Stomach (tissue), 4 donors: Measurements from ENCODE around the gene EXOC4.

ENCODE experiments used
- EP300 ChIP-seq: sonication (generic); formaldehyde crosslinking; IDR thresholded peaks from one replicate; pipeline ENCODE4 v1.6.1; 2017; ENCODE audit warnings: antibody characterized with exemption
- POLR2AphosphoS5 ChIP-seq, 3 donors: sonication (generic); formaldehyde crosslinking; IDR thresholded peaks; one replicate each; pipeline ENCODE4 v1.6.1; 2016; ENCODE audit warnings: antibody characterized with exemption in 3 of 3
- TF ChIP-seq, protein P1 (sequence below), 7 experiments: fragments of 450-650 bp in 4 of 7; fragments of 200-600 bp in 3 of 7; sonication (generic) in 3 of 7; IDR thresholded peaks; one replicate each; pipeline ENCODE4 v1.5.1; 2016 to 2019; ENCODE audit warnings: antibody characterized with exemption in 7 of 7, control low read depth in 2 of 7, mild to moderate bottlenecking in 1 of 7

DNA sequence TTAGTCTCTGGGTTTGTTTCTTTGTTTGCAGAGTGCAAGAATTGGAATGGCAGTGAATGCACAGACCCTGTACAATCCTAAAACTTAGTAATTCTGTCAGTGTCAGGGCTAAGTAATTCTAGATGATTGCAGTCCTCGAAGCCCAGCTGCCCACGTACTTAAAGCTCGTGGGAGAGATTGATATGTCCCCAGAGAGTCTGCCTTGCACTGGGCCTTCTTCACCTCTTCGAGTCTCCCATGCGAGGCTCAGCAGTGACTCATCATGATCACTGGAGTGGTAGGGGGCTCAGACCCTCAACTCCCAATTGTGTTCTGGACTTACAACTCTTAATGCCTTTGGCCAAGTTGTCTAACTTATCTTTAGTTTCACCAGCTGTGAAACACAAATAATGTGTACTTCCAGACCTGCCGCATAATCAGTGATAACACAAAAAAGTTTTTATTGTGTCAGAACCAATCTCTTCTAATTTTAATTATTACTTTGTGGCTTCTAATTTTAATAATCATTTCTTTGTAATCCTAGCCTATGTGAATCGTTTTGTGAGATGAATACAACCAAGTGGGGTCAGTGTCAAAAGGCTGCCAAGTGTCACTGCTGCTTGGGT lies 528.7 kb downstream of the EXOC4 start:
- TF ChIP-seq EP300: no peak
- TF ChIP-seq, protein P1, sequence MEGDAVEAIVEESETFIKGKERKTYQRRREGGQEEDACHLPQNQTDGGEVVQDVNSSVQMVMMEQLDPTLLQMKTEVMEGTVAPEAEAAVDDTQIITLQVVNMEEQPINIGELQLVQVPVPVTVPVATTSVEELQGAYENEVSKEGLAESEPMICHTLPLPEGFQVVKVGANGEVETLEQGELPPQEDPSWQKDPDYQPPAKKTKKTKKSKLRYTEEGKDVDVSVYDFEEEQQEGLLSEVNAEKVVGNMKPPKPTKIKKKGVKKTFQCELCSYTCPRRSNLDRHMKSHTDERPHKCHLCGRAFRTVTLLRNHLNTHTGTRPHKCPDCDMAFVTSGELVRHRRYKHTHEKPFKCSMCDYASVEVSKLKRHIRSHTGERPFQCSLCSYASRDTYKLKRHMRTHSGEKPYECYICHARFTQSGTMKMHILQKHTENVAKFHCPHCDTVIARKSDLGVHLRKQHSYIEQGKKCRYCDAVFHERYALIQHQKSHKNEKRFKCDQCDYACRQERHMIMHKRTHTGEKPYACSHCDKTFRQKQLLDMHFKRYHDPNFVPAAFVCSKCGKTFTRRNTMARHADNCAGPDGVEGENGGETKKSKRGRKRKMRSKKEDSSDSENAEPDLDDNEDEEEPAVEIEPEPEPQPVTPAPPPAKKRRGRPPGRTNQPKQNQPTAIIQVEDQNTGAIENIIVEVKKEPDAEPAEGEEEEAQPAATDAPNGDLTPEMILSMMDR (IDR thresholded peaks at IDR 0.05): no peak
- TF ChIP-seq POLR2AphosphoS5 (IDR thresholded peaks at IDR 0.05): no peak
